ENCODE results near the gene GSTM1.
"Not testable (repeated sequence)": the region's sequence is repeated elsewhere in the genome, so short reads cannot be mapped to it uniquely, and the experiment has no call there.

The GSTM1 gene

DNA sequence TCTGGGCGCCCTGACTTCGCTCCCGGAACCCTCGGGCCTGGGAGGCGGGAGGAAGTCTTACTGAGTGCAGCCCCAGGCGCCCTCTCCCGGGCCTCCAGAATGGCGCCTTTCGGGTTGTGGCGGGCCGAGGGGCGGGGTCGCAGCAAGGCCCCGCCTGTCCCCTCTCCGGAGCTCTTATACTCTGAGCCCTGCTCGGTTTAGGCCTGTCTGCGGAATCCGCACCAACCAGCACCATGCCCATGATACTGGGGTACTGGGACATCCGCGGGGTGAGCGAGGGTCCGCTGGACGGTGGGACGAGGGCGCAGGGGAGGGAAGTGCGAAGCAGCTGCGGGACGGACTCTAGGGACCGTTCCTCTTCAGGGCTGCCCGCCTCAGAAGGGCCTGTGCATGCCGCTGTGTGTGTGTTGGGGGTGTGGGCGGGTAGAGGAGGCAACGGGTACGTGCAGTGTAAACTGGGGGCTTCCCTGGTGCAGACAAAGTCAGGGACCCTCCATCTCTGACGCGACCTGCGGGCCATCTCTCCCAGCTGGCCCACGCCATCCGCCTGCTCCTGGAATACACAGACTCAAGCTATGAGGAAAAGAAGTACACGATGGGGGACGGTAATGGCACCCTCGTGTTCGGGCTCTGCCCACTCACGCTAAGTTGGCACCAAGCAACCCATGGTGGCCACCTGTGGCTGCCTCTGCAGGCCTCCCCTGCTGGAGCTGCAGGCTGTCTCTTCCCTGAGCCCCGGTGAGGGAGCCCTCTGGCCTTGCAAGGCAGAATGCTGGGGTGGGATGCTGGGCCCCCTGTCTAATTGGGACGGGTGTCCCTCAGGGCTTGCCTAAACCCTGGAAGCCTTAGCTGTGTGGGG is at the start of gene GSTM1:
TSS of gene GSTM1 (plus strand) at position 177 of the 859 bp plus-strand sequence. CDS start at position 234, 57 bp downstream.
- no peak for DNase-seq

DNA sequence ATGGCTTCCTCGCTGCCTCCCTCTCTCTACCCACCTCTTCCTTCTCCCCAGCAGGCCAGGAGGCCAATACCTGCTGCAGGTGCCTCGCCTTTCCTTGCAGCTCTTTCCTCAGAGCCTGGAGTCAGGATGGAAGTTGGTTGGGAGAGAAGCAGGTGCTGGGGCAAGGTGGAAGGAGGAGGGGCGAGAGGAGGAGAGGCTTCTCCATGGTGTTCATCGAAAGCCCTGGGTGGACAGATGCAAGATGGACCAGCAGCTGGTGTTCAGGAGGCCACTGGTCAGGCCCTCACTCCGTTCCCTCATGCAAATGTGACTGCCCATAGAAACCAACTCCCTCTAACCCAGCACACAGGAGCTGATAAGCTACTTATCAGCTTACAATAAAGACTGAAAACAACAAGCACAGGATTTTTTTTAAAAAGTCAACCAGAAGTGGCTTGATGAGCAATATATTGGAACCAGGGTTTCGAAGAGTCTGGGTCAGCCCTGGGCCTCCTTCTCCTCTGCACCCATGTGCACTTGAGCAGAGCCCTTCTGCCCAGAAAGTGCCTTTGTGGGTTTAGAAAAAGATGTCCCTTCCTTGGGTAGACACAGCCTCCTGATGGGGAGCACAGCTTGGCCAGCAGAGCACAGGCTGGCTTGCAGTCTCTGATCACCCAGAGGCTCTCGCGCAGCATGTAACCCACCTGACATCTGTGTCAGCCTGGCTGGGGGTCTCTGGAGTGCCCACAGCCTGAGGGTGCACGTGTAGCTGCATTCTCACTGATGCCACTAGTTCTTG is 48.4 kb upstream of the GSTM1 start:
- DNase-seq, result no peak

DNA sequence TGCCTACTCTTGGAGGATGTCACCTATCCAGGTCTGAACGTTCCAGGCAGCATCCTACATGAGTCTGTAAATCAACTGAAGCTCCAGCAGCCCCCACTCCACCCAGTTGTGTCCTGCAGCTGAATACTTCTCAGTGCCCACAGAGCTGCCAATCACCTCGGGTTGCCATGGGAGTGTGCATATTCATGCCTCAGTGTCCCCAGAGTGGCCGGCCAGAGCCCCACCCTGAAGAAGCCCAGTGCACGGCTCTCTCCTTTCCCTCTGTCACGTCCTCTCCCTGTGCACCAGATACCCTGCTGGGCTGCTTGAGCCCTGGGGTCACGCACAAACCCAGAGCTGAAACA is 47.8 kb upstream of the GSTM1 start:
- DNase-seq, result no peak

DNA sequence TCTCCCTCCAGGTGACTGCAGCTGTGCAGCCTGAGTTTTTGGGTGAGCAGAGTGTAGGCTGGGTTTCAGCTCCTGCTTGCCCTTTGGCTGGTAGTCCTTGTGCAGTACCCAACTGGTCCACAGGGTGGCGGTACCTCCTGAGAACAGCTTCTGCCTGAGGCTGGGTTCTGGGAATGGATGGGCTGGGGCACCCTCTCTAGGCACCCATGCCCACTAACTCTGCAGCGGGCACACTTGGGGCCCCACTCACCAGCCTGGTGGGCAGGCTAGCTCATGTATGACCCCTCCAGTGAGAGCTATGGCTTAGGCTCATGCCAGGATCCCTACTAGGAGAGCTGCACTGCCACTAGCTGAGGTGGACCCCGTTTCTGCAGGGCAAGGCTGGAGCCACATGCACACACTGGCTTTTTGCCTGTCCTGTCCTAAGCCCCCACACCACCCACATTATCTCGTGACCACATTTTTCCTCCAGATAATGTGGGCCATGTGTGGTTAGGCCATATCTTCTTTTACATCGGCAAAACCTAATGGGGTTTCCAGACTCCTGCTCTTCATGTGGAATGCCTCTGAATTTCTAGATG is 47.2 kb upstream of the GSTM1 start:
- DNase-seq, result no peak

DNA sequence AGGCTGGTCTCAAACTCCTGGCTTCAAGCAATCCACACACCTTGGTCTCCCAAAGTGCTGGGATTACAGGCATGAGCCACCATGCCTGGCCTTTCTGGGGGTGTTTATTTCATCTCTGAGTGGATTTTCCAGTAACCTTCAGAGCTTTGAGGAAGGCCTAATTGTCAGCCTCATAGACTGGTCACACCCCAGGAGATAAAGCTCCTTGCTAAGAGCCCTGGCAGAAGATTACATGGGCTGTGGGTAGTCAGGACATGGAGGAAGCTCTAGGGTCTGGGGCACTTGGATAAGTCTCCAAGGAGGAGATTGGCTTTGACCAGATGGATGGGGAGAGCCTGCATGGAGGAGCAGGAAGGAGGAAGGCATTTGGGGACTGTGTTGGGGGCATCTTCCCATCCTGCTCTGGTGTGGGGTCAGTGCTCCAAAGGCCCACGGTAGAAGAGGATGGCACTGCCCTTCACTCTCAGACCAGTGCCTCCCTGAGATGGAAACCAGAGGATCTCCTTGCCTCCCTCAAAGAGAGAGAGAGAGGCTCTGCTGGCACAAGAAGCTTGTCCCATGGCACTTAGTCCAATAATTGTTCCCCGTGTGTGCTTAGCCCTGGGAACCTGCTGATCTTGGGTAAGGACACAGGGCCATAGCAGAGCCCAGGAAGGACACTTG is 46.4 kb upstream of the GSTM1 start:
- no peak for DNase-seq

DNA sequence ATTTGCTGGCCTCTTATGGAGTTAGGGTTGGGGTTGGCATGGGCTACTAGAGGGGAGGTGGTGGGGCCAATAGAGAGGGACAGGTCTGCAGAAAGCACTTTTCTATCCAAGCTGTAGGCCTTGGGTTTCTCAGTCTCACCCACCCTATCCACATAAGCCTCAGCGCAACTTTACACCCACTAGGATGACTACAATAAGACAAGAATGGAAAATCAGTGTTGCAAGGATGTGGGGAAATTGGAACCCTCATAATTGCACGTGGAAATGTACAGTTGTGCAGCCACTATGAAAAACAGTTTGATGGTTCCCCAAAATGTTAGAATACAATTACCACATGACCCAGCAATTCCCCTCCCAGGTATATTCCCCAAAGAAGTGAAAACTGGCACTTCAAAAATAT is 45.8 kb upstream of the GSTM1 start:
- DNase-seq, result no peak

DNA sequence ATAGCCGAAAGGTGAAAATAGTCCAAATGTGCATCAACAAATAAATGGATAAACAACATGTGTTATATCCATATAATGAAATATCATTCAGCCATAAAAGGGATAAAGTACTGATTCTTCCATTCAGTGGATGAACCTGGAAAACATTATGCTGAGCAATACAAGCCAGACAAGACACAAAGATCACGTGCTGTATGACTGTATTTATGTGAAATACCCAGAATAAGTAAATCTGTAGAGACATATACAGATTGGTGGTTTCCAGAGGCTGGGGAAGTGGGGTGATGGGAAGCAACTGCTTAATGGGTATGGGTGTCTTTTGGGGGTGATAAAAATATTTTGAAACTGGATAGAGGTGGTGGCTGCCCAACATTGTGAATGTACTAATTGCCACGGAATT is 45.0 kb upstream of the GSTM1 start:
- DNase-seq, result no peak

DNA sequence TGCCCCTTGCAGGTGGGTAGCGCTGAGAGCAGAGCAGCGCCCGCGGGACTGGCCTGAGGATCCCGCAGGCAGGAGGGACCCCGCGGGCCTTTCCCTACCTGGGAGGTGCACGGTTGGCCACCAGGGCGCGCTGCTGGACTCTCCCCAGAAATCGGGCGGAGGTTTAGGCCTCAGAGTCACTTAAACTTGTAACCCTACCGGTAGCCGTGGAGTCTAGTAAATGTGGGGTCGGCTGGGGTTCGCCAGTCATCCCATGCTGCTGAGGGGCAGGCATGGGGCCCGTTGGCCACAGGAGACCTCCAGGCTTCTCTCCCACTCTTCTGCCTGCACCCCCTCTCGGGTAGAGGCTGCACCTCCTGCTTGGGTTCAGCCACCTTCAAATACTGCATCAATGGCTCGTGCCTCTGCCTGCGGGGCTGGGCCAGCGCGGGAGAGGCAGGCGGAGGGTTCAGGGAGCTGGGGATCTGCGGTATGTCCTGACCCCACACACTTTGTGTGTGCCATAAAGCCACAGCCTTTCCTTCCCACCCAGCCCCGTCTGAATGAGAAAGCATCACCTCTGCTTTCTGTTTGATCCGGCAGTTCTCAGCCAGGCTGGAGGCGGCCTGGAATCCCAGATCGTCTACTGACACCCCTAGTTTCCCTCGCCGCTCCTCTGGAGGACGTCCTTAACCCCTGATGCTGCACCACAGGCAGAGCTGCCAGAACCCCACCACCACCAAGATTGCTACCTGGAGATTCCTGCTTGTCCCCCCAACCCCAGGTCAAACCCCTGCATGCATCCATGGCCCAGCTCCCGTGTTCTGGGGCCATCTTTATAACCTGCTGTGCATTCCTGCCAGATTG is 44.0 kb upstream of the GSTM1 start:
- DNase-seq, result peak; percentile 12

DNA sequence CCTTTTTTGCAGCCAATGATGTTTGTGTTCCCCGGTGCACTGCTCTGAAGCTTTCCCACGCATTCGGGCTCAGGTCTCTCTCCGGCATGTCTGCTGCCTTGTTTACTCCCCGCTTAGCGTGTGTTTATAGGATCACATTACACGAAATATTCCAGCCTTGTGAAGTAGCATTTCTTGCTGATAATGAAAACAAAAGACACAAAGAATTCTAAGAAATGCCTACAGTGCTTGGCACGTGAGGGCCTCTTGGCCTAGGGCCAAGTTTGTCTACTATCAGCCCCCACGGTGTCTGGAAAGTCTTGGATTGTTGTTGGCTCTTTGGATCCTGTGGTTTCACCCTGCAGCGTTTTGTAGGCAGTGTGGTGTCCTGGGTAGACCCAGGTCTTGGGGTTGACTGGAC is 42.9 kb upstream of the GSTM1 start:
- no peak for DNase-seq

DNA sequence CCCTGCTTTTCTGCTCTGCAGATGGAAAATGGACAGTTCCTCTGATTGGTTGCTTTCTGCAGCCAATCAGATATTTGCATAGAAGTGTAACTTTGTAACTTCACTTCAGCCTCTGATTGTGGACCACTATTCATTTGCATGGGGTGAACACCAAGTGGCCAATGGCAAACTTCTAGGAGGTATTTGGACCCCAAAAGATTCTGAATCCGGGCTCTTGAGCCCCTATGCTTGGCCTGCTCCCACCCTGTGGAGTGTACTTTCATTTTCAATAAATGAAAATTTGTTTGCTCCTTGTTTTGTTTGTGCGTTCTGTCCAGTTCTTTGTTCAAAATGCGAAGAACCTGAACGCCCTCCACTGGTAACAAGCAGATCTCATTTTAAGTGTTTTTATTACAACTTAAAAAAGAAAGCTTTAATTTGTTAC is 38.1 kb upstream of the GSTM1 start:
- no peak for DNase-seq

DNA sequence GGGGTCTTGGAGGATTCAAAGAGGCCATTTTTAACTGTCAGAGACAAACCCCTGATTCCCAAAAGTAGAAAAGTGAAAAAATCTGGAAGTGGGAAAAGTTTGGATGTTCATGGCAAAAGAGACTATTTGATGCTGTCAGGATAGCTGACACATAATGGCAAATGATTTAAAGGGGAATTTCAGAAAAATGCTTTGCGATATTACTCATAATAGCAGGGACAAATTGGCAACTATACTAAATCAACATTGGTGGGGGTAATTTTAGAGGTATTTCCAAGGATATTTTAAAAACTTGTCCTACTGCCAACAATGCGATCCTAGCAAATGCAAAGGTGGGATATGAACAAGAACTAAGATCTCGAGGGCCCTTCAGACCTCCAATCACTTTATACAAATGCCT is 37.0 kb upstream of the GSTM1 start:
- no peak for DNase-seq

DNA sequence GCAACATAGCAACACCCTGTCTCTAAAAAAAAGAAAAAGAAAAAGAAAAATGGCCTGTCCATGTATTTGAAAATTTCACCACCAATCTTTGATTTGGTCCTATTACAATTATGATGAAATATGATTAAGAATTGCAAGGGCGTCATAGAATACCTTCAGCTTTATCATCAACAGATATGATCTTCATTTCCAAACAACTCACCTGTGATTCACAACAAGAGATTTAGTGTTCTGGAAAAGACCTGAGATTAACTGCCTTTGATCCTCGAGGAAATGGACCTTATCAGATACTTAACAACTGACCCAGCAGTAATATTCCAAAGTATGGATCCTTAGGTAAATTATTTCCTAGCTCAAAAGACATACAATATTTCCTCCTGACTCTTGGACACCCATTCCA is 35.2 kb upstream of the GSTM1 start:
- no peak for DNase-seq

DNA sequence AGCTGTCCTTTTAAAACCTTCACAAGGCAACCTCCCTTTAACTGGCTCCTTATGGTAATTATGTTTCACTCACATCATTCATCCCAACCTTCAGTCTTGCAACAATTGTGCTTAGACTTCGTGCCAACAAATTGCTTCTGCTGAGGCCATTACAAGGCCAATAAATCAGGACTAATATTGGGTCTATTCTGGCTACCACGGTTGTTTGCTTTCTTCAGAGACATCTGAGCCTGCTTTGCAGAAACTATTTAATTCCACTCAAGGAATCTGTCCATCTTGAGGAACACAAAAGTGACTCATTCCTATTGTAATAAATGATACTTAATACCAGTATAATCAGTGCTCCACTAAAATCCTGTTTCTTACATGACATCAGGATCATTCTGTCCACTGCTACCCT is 34.3 kb upstream of the GSTM1 start:
- no peak for DNase-seq

DNA sequence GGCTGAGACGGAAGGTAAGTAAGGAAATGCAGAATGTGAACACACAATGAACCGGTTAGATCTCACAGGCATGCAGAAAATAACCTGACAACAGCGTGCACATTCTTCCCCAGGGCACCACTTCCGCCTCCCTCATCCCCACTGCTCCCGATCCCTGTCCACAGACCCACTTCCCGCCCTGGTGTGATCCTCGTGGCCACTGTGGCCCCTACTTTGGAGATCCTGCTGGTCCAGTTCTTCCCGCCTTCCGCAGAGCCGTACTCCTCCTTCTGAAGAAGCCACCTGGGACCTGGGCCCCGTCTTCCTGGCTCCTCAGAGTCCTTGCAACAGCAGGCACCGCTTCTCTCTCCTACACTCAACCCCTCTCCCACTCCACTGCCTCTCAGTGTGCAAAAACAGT is 33.1 kb upstream of the GSTM1 start:
- no peak for DNase-seq

DNA sequence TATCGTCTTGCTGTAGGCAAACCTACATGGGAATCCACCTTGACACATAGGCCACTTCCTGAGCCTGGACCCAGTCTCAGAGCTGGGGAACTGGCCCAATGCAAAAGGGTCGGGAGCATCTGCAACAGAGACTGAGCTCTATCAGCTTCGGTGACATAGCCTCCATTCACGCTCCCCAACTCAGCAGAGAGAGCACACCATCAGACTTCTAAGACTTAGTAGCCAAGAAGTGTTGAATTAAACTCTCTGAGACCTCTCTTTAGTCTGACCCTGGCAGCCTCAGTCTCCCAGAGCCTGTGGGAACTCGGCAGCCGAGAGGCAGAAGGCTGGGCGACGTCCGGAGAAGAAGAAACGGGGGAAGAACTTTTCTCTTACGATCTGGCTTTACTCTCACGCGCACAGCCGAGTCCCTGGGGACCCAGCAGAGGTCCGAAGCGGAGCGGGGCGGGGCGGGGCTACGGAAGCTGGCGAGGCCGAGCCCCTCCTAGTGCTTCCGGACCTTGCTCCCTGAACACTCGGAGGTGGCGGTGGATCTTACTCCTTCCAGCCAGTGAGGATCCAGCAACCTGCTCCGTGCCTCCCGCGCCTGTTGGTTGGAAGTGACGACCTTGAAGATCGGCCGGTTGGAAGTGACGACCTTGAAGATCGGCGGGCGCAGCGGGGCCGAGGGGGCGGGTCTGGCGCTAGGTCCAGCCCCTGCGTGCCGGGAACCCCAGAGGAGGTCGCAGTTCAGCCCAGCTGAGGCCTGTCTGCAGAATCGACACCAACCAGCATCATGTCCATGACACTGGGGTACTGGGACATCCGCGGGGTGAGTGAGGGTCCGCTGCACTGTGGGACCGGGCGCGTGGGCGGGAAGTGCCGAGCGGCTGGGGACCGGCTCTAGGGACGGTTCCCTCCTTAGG is 31.8 kb upstream of the GSTM1 start, which contains the start of gene GSTM4:
TSS of gene GSTM4 (plus strand) at position 485 of the 905 bp plus-strand sequence. CDS start at position 776, 291 bp downstream.
- DNase-seq, result no peak

DNA sequence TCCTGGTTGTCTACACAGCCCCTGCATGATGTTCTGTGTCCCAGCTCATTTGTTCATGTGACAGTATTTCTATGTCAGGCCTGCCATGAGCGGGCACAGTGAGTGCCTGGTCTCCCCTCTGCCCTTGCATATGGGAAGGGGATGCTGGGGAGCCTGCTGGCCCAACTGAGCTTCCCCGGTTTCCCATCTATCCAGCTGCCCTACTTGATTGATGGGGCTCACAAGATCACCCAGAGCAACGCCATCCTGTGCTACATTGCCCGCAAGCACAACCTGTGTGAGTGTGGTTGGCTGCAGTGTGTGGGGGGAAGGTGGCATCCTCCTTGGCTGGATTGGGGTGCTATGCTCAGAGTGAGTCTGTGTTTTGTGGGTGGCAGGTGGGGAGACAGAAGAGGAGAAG is 30.2 kb upstream of the GSTM1 start:
- no peak for DNase-seq

DNA sequence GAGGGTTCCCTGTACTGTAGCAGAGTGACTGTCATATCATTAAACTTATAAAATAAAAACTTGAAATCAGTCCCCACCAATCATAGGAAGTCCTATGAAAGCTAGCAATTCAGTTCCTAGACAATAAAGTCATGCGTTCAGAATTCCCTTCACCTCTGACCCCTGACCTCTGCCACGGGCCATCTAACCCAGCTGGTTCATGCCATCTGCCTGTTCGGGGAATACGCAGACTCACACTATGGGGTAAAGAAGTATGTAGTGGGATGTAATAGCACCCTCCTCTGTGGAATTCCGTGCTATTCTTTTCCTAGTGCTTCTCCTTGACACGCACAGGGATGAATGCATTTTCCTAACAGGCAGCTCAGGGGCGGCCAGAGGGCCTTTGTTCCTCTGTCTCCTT is 29.6 kb upstream of the GSTM1 start:
- no peak for DNase-seq

DNA sequence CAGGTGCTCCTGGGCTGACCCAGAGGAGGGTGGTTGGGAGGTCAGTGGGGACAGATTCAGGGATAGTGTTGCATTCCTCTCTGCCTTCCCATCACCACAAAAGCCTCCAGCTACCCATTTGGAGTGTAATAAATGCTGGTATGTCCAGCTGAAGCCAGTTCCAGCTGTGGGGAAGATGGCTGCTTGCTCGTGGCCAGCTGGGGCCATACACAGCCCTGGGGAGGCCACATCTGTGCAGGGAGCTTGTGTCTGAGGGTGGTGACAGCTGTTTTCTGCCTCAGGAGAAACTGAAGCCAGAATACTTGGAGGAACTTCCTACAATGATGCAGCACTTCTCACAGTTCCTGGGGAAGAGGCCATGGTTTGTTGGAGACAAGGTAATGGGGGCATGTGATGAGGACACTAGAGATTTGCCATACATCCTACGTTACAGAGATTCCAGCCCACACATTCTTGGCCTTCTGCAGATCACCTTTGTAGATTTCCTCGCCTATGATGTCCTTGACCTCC is 29.0 kb upstream of the GSTM1 start:
- no peak for DNase-seq

DNA sequence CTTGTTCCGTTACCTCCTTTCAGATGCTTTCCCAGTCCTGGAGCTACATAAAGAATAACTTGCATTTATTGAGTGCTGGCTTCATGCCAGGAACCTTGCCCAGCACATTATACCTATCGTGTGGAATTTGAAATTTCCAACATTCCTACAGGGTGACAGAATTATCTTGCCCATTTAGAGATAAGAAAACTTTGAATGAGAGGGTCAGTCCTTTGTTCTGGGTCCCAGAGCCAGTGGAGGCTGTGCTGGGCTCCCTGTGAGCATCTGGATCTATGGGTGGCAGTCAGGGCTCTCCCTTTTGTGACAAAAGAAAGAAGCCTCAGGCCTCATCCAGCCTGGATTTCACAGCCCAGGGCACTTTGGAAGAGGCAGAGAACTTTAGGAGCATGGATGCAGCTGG is 28.5 kb upstream of the GSTM1 start:
- DNase-seq, result no peak

DNA sequence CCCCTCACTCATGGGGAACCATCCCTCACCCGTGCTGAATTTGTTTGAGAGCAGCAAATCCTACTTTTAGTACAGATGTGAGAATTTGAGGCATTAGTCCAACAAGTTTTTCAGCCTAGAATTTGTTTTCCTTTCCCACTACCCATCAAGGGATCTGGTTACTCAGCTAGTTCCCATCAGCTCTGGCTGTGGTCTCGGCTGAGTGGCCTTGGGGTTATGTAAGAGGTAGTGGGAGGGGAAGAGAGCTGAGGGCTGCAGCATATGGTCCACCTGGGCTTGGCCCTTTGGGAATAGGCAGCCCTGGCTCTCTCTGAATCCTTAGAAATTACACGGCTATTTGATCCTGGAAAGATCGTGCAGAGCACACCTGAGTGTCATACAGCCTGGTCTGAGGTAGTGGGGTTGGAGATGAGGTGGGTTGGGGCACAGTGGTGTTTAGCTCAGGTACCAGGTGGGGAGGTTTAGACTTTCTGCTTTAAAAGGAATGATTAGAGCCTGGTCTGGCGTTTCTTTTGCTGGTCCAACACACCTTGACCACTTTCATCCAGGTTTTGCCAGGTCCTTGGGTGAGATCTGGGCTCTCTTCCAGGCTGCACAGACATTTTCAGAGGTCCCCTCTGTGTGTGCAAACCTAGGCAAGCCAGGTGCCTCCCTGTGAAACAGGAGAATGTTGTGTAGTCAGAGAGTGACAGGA is 27.5 kb upstream of the GSTM1 start:
- DNase-seq, result no peak

DNA sequence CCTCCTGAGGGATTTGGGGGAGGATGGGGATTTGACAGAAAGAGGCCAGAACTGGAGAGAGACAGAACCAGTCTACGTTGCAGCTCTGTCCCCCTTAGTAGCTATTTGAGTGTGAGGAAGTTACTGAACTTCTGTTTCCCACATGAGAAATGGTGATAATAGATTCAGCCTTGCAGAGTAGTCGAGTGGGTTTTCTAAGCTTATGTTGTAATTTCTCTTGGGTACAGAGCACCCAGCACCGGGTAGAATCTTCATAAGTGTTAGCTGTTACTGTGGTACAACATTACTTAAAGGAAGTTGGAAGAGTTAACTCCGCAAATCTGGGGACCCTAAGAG is 27.0 kb upstream of the GSTM1 start:
- not testable (repeated sequence) for DNase-seq

Data from DMS153 (cell line).